K562 (cell line): Measurements from ENCODE around the gene ADI1. TPM values are rescaled to one million over a fixed set of nuclear protein-coding genes. Genes with fewer than 3 reads are reported as not detected.
A peak's percentile ranks its signal among the peaks of the same experiment; 100 is the strongest.

Experiments used
- E2F3 ChIP-seq: fragments of 250-450 bp; sonication (Bioruptor Pico); IDR thresholded peaks from 2 replicates; pipeline ENCODE4 v1.4.0; 2020; ENCODE audit warnings: mild to moderate bottlenecking
- EGR1 ChIP-seq: fragments of 450-650 bp; conservative IDR thresholded peaks from 2 replicates; pipeline ENCODE4 v1.6.1; 2017; ENCODE audit warnings: mild to moderate bottlenecking
- GABPA ChIP-seq: fragments of 200-800 bp; sonication (Bioruptor generic); conservative IDR thresholded peaks from 2 replicates; pipeline ENCODE4 v1.6.1; 2016; ENCODE audit warnings: low read depth, missing genetic modification characterization, missing compliant biosample characterization
- GABPB1 ChIP-seq: sonication (generic); formaldehyde crosslinking; IDR thresholded peaks from 2 replicates; pipeline ENCODE4 v1.8.0; 2022; ENCODE audit warnings: mild to moderate bottlenecking, missing genetic modification reagents
- HCFC1 ChIP-seq: IDR thresholded peaks from 2 replicates; pipeline ENCODE4 v1.6.1; 2012; ENCODE audit warnings: low read depth, low read length, improper control_type of control experiment
- MLX ChIP-seq, 2 experiments: fragments of 450-650 bp in 1 of 2; sonication (generic) in 1 of 2; formaldehyde crosslinking; conservative IDR thresholded peaks; 2 replicates each; pipeline versions ENCODE4 v1.4.0 to v1.8.1; 2020 to 2022; ENCODE audit warnings: mild to moderate bottlenecking in 1 of 2, missing genetic modification reagents in 1 of 2
- RBM25 ChIP-seq: fragments of 200-400 bp; formaldehyde crosslinking; IDR thresholded peaks from 2 replicates; pipeline ENCODE4 v1.6.1; 2018; ENCODE audit warnings: low read length, low read depth, moderate library complexity; ENCODE audit not compliant: severe bottlenecking
- RUNX1 ChIP-seq: sonication (generic); IDR thresholded peaks from 2 replicates; pipeline ENCODE4 v1.6.1; 2016; ENCODE audit warnings: antibody characterized with exemption, low read depth
- SAP30 ChIP-seq: fragments of 200-600 bp; sonication (generic); IDR thresholded peaks from 2 replicates; pipeline ENCODE4 v1.6.1; 2012; ENCODE audit warnings: borderline replicate concordance, low read depth, mild to moderate bottlenecking, moderate library complexity, low read length, control low read depth, inconsistent platforms; ENCODE audit not compliant: insufficient read depth, poor library complexity, severe bottlenecking
- SLC30A9 ChIP-seq: fragments of 250-450 bp; sonication (Bioruptor Pico); IDR thresholded peaks from 2 replicates; pipeline ENCODE4 v1.8.0; 2022; ENCODE audit warnings: mild to moderate bottlenecking, moderate library complexity
- SMC3 ChIP-seq: conservative IDR thresholded peaks from 2 replicates; pipeline ENCODE4 v1.6.1; 2011; ENCODE audit warnings: low read depth, low read length, improper control_type of control experiment; ENCODE audit not compliant: insufficient read depth
- SRSF7 ChIP-seq: fragments of 200-400 bp; formaldehyde crosslinking; optimal IDR thresholded peaks from 2 replicates; pipeline ENCODE3; 2017; ENCODE audit warnings: mild to moderate bottlenecking, low read depth, low read length
- STAG1 ChIP-seq: sonication (generic); formaldehyde crosslinking; IDR thresholded peaks from 2 replicates; pipeline ENCODE4 v1.5.0; 2020; ENCODE audit warnings: missing genetic modification reagents, borderline replicate concordance
- YY1 ChIP-seq, 3 experiments: IDR thresholded peaks; 2 replicates each; pipeline ENCODE4 v1.6.1; 2011; ENCODE audit warnings: low read length in 2 of 3, mild to moderate bottlenecking in 2 of 3, moderate library complexity in 2 of 3, borderline replicate concordance in 1 of 3, control low read depth in 1 of 3, low read depth in 1 of 3; ENCODE audit not compliant: insufficient read depth in 3 of 3, insufficient replicate concordance in 2 of 3, control insufficient read depth in 1 of 3, insufficient read length in 1 of 3; ENCODE audit errors: extremely low read depth in 1 of 3
- ZBTB2 ChIP-seq: fragments of 450-650 bp; IDR thresholded peaks from 2 replicates; pipeline ENCODE4 v1.6.1; 2016; ENCODE audit warnings: antibody characterized with exemption
- ZNF217 ChIP-seq: sonication (generic); formaldehyde crosslinking; IDR thresholded peaks from 2 replicates; pipeline ENCODE4 v1.8.0; 2022; ENCODE audit warnings: mild to moderate bottlenecking, missing genetic modification reagents
- ZNF395 ChIP-seq: fragments of 200-800 bp; sonication (Bioruptor generic); IDR thresholded peaks from 2 replicates; pipeline ENCODE4 v1.6.1; 2017; ENCODE audit warnings: missing genetic modification characterization, missing compliant biosample characterization
- polyA plus RNA-seq, 8 experiments: library from polyadenylated mRNA; depleted of rRNA in 4 of 8; stranded (reverse) in 5 of 8; unstranded in 3 of 8; fragments of >200 nt; fragmentation: Nextera tagmentation in 2 of 8; fragmentation: Illumina TruSeq in 1 of 8; extraction: Ambion mirVana in 2 of 8; extraction: Trizol in 1 of 8; gene quantifications; 2 replicates each; pipeline versions ENCODE4 v1.2.1 to v1.2.3, GENCODE V29; 2011 to 2014; ENCODE audit warnings: inconsistent platforms in 1 of 8, missing spikeins in 1 of 8
- total RNA-seq, 7 experiments: library from RNA; depleted of rRNA in 6 of 7; stranded (reverse); fragments of >200 nt in 6 of 7; fragmentation: Illumina TruSeq in 2 of 7; extraction: Trizol in 2 of 7; gene quantifications; 2 replicates each; pipeline versions ENCODE4 v1.2.1 to v1.2.3, GENCODE V29; 2011 to 2021; ENCODE audit warnings: low replicate concordance in 1 of 7
- TF ChIP-seq, protein P1 (sequence below): fragments of 250-450 bp; sonication (Bioruptor Pico); IDR thresholded peaks from 2 replicates; pipeline ENCODE4 v1.6.1; 2021; ENCODE audit warnings: mild to moderate bottlenecking
- TF ChIP-seq, protein P2 (sequence below): fragments of 450-650 bp; conservative IDR thresholded peaks from 2 replicates; pipeline ENCODE4 v1.6.1; 2016; ENCODE audit warnings: missing genetic modification characterization, low read depth, mild to moderate bottlenecking, missing compliant biosample characterization, moderate library complexity

Gene ADI1
- total and polyA plus RNA-seq, 9 of the 15 experiments (the other 6 are each of a cell fraction or from before 2014, with no cell fraction given): 6.1 to 51.0 (median 27.1) TPM

GRCh38 chr2:3519255-3520205, at the start of gene ADI1 (continued):
- TF ChIP-seq RBM25 (peak; percentile 24), ZNF395 (CRISPR knock-in tag) (no peak; the same call in 1 of the 2 replicates), SMC3 (no peak), ZNF217 (CRISPR knock-in tag) (no peak), SRSF7 (no peak), EGR1 (peak; percentile 56), SAP30 (no peak), E2F3 (CRISPR knock-in tag) (0 out of 2 replicates have a peak, but pooled peaks have one; percentile 10), SLC30A9 (CRISPR knock-in tag) (no peak), MLX (CRISPR knock-in tag; conservative IDR thresholded peaks at IDR 0.05) (no peak), GABPA (no peak), HCFC1 (no peak), RUNX1 (no peak), GABPB1 (CRISPR knock-in tag) (peak; percentile 64), YY1 (IDR thresholded peaks at IDR 0.05; ENCODE audit: borderline replicate concordance in 1 of 3, control insufficient read depth in 1 of 3, extremely low read depth in 1 of 3, insufficient read depth in 3 of 3, insufficient read length in 1 of 3, insufficient replicate concordance in 2 of 3, low read depth in 1 of 3, low read length in 2 of 3) (peak in 2 of 3 experiments; percentile 8 to 58), STAG1 (CRISPR knock-in tag) (no peak), ZBTB2 (no peak)
- TF ChIP-seq, protein P1, sequence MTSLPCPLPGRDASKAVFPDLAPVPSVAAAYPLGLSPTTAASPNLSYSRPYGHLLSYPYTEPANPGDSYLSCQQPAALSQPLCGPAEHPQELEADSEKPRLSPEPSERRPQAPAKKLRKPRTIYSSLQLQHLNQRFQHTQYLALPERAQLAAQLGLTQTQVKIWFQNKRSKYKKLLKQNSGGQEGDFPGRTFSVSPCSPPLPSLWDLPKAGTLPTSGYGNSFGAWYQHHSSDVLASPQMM (CRISPR knock-in tag): no peak
- TF ChIP-seq, protein P2, sequence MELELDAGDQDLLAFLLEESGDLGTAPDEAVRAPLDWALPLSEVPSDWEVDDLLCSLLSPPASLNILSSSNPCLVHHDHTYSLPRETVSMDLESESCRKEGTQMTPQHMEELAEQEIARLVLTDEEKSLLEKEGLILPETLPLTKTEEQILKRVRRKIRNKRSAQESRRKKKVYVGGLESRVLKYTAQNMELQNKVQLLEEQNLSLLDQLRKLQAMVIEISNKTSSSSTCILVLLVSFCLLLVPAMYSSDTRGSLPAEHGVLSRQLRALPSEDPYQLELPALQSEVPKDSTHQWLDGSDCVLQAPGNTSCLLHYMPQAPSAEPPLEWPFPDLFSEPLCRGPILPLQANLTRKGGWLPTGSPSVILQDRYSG: no peak
